ENCODE measurements around the gene C5orf52. TPM values are rescaled to one million over a fixed set of nuclear protein-coding genes. Genes with fewer than 3 reads are reported as not detected.
"Not testable (repeated sequence)": the region's sequence is repeated elsewhere in the genome, so short reads cannot be mapped to it uniquely, and the experiment has no call there.

The C5orf52 gene
- total RNA-seq, 2 donors from 2014 or later, result 5.5 to 5.7 TPM

GRCh38 chr5:157680239-157680638 is 8.9 kb downstream of the C5orf52 start:
- TF ChIP-seq CTCF (IDR thresholded peaks at IDR 0.05), result no peak
- Histone ChIP-seq H3K27ac (no peak overlapping the region), H3K27me3 (no peaks in the 10 kb centered on the region), H3K4me1 (no peaks in the 10 kb centered on the region), H3K4me3 (no peak overlapping the region), H3K9ac (ENCODE audit: low read depth in 2 of 2, low read length in 2 of 2) (no peak overlapping the region), H3K36me3 (no peaks in the 10 kb centered on the region), H3K9me3 (no peaks in the 10 kb centered on the region)
- no peak for DNase-seq
- intact Hi-C loops (cut with DNase I), result no loop called here

GRCh38 chr5:157681048-157681447 is 9.7 kb downstream of the C5orf52 start:
- no peaks in the 10 kb centered on the region for H3K27me3 ChIP-seq
- intact Hi-C loops (cut with DNase I), result no loop called here
- H3K4me3 ChIP-seq, result no peak overlapping the region
- no peak for TF ChIP-seq CTCF (IDR thresholded peaks at IDR 0.05)
- no peak for DNase-seq
- no peak overlapping the region for H3K27ac ChIP-seq
- no peaks in the 10 kb centered on the region for H3K9me3 ChIP-seq
- H3K9ac ChIP-seq (ENCODE audit: low read depth in 2 of 2, low read length in 2 of 2), result no peak overlapping the region
- H3K4me1 ChIP-seq, result no peaks in the 10 kb centered on the region
- H3K36me3 ChIP-seq, result no peaks in the 10 kb centered on the region

- no peak for TF ChIP-seq CTCF (IDR thresholded peaks at IDR 0.05)
- intact Hi-C loops (cut with DNase I), result no loop called here
- Histone ChIP-seq H3K36me3 (no peaks in the 10 kb centered on the region), H3K27me3 (no peaks in the 10 kb centered on the region), H3K4me3 (no peak overlapping the region), H3K9ac (ENCODE audit: low read depth in 2 of 2, low read length in 2 of 2) (no peak overlapping the region), H3K4me1 (no peaks in the 10 kb centered on the region), H3K9me3 (no peaks in the 10 kb centered on the region), H3K27ac (no peak overlapping the region)
- no peak for DNase-seq
These were observed 10.9 kb downstream of the C5orf52 start for GRCh38 chr5:157682257-157682656.

GRCh38 chr5:157686276-157687197 is 15.2 kb downstream of the C5orf52 start:
- H3K9me3 ChIP-seq; H3K36me3 ChIP-seq; intact Hi-C loops (cut with DNase I); H3K9ac ChIP-seq (ENCODE audit: low read depth in 2 of 2, low read length in 2 of 2); H3K27me3 ChIP-seq; H3K27ac ChIP-seq; H3K4me3 ChIP-seq; DNase-seq; H3K4me1 ChIP-seq: not testable (repeated sequence)

GRCh38 chr5:157687198-157687554 is 15.8 kb downstream of the C5orf52 start:
- H3K9ac ChIP-seq (ENCODE audit: low read depth in 2 of 2, low read length in 2 of 2), result no peak overlapping the region
- no peaks in the 10 kb centered on the region for H3K36me3 ChIP-seq
- H3K9me3 ChIP-seq, result no peaks in the 10 kb centered on the region
- TF ChIP-seq CTCF (IDR thresholded peaks at IDR 0.05), result no peak
- no peak overlapping the region for H3K27ac ChIP-seq
- H3K27me3 ChIP-seq, result no peaks in the 10 kb centered on the region
- no peaks in the 10 kb centered on the region for H3K4me1 ChIP-seq
- DNase-seq, result no peak
- intact Hi-C loops (cut with DNase I), result no loop called here
- H3K4me3 ChIP-seq, result no peak overlapping the region

GRCh38 chr5:157689942-157690689 is 18.8 kb downstream of the C5orf52 start:
- Histone ChIP-seq H3K4me1 (no peaks in the 10 kb centered on the region), H3K9ac (ENCODE audit: low read depth in 2 of 2, low read length in 2 of 2) (no peak overlapping the region), H3K27me3 (no peaks in the 10 kb centered on the region), H3K4me3 (no peak overlapping the region), H3K9me3 (no peaks in the 10 kb centered on the region), H3K36me3 (no peaks in the 10 kb centered on the region), H3K27ac (no peak overlapping the region)
- DNase-seq, result no peak
- intact Hi-C loops (cut with DNase I), result no loop called here
- TF ChIP-seq CTCF (IDR thresholded peaks at IDR 0.05), result no peak
